ENCODE data around the gene ACOX3. TPM values are rescaled to one million over a fixed set of nuclear protein-coding genes. Genes with fewer than 3 reads are reported as not detected.
A peak's percentile ranks its signal among the peaks of the same experiment; 100 is the strongest.

The ACOX3 gene
- total and polyA plus RNA-seq, 9 of the 15 experiments (the other 6 are each of a cell fraction or from before 2014, with no cell fraction given): 0.68 to 7.3 (median 3.7) TPM

GRCh38 chr4:8349664-8350236 lies 90.8 kb downstream of the ACOX3 start:
- in situ Hi-C loops (cut with MboI): no loop called here
- Histone ChIP-seq H3K4me2 (ENCODE audit: insufficient read depth, low read length) (no peak overlapping the region), H3K79me2 (ENCODE audit: control insufficient read depth, insufficient read depth, low read length) (no peaks in the 10 kb centered on the region), H2AFZ (ENCODE audit: low read depth, low read length) (no peak overlapping the region), H3K36me3 (ENCODE audit: control insufficient read depth, insufficient read depth, low read length) (no peaks in the 10 kb centered on the region), H3K4me1 (replicated peaks in 1 of 2; ENCODE audit: control insufficient read depth in 2 of 2, insufficient read depth in 2 of 2, low read length in 2 of 2) (peaks cover 0 to 7% of the 10 kb centered on the region in 2 experiments; a peak in 1 of 5 replicates), H3K4me3 (no peak overlapping the region), H3K9me1 (ENCODE audit: control insufficient read depth, insufficient read depth, low read length) (no peaks in the 10 kb centered on the region), H3K27me3 (ENCODE audit: control insufficient read depth in 2 of 2, insufficient read depth in 2 of 2, low read length in 2 of 2) (peaks cover 0 to 70% of the 10 kb centered on the region in 2 experiments; a peak in 4 of 5 replicates), H3K27ac (ENCODE audit: extremely low read depth, low read depth, low read length) (no peak overlapping the region), H4K20me1 (replicated peaks; ENCODE audit: control insufficient read depth, insufficient read depth, low read length) (no peaks in the 10 kb centered on the region), H3K9ac (ENCODE audit: insufficient read depth in 1 of 2, low read depth in 2 of 2, low read length in 2 of 2) (no peak overlapping the region), H3K9me3 (replicated peaks; ENCODE audit: control insufficient read depth, insufficient read depth, low read depth, low read length) (no peaks in the 10 kb centered on the region)
- no peak for FAIRE-seq
- WGBS (ENCODE audit: insufficient coverage, low coverage, missing lambda C conversion rate): 1% methylated on average over 7 of the region's 7 CpGs
- no TSS peak for BruUV-seq (replicated peaks)
- intact Hi-C loops (cut with micrococcal nuclease): no loop called here
- no peak for ATAC-seq
- no peak for DNase-seq (ENCODE audit: extremely low read depth in 1 of 4, low spot score in 3 of 4)
- TF ChIP-seq, protein P1, sequence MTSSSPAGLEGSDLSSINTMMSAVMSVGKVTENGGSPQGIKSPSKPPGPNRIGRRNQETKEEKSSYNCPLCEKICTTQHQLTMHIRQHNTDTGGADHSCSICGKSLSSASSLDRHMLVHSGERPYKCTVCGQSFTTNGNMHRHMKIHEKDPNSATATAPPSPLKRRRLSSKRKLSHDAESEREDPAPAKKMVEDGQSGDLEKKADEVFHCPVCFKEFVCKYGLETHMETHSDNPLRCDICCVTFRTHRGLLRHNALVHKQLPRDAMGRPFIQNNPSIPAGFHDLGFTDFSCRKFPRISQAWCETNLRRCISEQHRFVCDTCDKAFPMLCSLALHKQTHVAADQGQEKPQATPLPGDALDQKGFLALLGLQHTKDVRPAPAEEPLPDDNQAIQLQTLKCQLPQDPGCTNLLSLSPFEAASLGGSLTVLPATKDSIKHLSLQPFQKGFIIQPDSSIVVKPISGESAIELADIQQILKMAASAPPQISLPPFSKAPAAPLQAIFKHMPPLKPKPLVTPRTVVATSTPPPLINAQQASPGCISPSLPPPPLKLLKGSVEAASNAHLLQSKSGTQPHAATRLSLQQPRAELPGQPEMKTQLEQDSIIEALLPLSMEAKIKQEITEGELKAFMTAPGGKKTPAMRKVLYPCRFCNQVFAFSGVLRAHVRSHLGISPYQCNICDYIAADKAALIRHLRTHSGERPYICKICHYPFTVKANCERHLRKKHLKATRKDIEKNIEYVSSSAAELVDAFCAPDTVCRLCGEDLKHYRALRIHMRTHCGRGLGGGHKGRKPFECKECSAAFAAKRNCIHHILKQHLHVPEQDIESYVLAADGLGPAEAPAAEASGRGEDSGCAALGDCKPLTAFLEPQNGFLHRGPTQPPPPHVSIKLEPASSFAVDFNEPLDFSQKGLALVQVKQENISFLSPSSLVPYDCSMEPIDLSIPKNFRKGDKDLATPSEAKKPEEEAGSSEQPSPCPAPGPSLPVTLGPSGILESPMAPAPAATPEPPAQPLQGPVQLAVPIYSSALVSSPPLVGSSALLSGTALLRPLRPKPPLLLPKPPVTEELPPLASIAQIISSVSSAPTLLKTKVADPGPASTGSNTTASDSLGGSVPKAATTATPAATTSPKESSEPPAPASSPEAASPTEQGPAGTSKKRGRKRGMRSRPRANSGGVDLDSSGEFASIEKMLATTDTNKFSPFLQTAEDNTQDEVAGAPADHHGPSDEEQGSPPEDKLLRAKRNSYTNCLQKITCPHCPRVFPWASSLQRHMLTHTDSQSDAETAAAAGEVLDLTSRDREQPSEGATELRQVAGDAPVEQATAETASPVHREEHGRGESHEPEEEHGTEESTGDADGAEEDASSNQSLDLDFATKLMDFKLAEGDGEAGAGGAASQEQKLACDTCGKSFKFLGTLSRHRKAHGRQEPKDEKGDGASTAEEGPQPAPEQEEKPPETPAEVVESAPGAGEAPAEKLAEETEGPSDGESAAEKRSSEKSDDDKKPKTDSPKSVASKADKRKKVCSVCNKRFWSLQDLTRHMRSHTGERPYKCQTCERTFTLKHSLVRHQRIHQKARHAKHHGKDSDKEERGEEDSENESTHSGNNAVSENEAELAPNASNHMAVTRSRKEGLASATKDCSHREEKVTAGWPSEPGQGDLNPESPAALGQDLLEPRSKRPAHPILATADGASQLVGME (CRISPR knock-in tag; IDR thresholded peaks at IDR 0.05): no peak
- TF ChIP-seq PRDM10 (IDR thresholded peaks at IDR 0.05; ENCODE audit: partially characterized antibody): peak; percentile 93
- TF ChIP-seq ATF7 (IDR thresholded peaks at IDR 0.05): 0 out of 2 replicates have a peak, but pooled peaks have one; percentile 15
- TF ChIP-seq ATF3 (IDR thresholded peaks at IDR 0.05): peak; percentile 21; the same call in 1 of the 2 replicates
- TF ChIP-seq ATF3 (CRISPR knock-in tag; conservative IDR thresholded peaks at IDR 0.05): no peak
- TF ChIP-seq HOXB6 (CRISPR knock-in tag; IDR thresholded peaks at IDR 0.05; ENCODE audit: borderline replicate concordance): no peak
- ChIA-PET POLR2A (interaction anchor here (1.2 kb wide), 1 partner anchor 9 kb away, joined by 3 read pairs; no protein-coding TSS in a partner anchor), CTCF (ENCODE audit: low intra/inter-chr PET ratio) (no interaction called here)

Data from K562 (cell line).